ENCODE results near the gene FILIP1L. TPM values are rescaled to one million over a fixed set of nuclear protein-coding genes. Genes with fewer than 3 reads are reported as not detected.
"Not testable (repeated sequence)": the region's sequence is repeated elsewhere in the genome, so short reads cannot be mapped to it uniquely, and the experiment has no call there.

FILIP1L gene
- total and polyA plus RNA-seq, 4 experiments from 2014 or later: 0.32 TPM; not detected in 3

DNA sequence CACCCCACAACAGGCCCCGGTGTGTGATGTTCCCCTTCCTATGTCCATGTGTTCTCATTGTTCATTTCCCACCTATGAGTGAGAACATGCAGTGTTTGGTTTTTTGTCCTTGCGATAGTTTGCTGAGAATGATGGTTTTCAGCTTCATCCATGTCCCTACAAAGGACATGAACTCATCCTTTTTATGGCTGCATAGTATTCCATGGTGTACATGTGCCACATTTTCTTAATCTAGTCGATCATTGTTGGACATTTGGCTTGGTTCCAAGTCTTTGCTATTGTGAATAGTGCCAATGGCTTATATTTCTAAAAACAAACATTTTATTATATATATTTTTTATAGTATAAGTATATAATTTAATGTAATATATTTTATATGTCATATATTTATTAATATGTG lies 62.8 kb downstream of the FILIP1L start:
- H3K9me3 ChIP-seq (ENCODE audit: control insufficient read depth in 1 of 2, low read length in 2 of 2); DNase-seq; H3K9me3 Mint-ChIP-seq; H3K36me3 ChIP-seq (ENCODE audit: insufficient read depth, low read length); CTCF ChIA-PET (ENCODE audit: partially characterized antibody); H3K36me3 Mint-ChIP-seq; H3K4me1 Mint-ChIP-seq; H3K4me1 ChIP-seq (ENCODE audit: insufficient read depth, low read length); POLR2A ChIA-PET (ENCODE audit: partially characterized antibody); H3K27ac ChIP-seq (ENCODE audit: low read depth, low read length); H3K4me3 Mint-ChIP-seq; H3K27me3 ChIP-seq (ENCODE audit: insufficient read depth, low read length); H3K4me3 ChIP-seq (ENCODE audit: low read length in 2 of 2); H3K27me3 Mint-ChIP-seq; intact Hi-C loops (cut with micrococcal nuclease); H3K27ac Mint-ChIP-seq: not testable (repeated sequence)

DNA sequence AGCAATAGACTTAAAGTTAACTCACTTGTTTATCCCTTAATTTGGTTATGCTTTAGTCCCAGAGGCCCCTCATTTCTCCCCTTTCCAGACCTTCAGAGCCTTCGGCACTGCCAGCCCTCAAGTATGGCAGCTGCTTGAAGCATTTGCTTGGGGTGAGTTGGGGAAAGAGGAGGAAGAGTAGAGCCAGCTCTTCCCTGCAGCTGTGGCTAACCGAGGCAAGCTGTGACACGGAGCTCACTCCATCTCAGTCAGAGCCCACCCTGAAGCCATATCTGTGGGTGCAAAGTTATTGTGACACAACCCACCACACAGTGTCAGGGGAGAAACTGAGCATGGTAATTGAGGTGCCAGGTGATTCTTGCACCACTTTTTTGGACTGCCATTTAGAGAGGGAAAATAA lies 66.1 kb downstream of the FILIP1L start:
- H3K9me3 Mint-ChIP-seq: no peaks in the 10 kb centered on the region

DNA sequence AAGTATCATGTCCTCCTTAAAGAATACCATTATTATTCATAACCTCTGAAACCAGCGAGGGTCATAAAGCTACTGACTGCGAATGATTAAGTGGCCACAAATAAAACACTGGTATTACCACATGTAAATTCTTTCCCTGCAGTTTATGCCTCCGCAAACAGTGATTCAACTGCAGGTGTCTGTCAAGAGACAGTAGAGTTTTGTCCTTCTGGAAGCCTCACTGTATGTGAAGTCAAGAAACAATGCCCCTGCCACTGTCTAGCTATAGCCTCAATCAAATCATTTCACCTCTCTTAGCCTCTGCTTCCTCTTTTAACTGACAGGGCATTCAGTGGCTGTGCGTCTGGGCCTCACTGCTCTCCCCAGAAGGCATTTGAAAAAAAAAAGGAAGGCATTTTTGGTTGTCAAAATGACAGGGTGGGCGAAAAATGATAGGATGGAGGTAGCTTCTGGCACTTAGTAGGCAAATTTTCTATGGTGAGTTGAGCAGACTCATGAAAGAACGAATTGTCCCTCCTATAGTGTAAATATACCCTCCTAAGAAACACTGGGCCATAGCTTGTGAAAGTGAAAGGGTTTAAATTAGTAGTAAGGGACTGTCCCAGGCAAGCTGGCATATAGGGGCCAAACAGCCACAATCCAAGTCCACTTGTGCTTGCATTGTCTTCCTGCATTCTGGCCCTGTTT lies 66.7 kb downstream of the FILIP1L start:
- no peaks in the 10 kb centered on the region for H3K9me3 Mint-ChIP-seq
- Histone ChIP-seq H3K27ac (ENCODE audit: low read depth, low read length) (no peak overlapping the region), H3K4me3 (ENCODE audit: low read length in 2 of 2) (no peak overlapping the region), H3K9me3 (ENCODE audit: control insufficient read depth in 1 of 2, low read length in 2 of 2) (no peaks in the 10 kb centered on the region), H3K4me1 (ENCODE audit: insufficient read depth, low read length) (no peaks in the 10 kb centered on the region), H3K36me3 (ENCODE audit: insufficient read depth, low read length) (no peaks in the 10 kb centered on the region), H3K27me3 (ENCODE audit: insufficient read depth, low read length) (no peaks in the 10 kb centered on the region)
- H3K4me1 Mint-ChIP-seq: peaks cover 0 to 6% (median under 1%) of the 10 kb centered on the region in 4 donors
- H3K4me3 Mint-ChIP-seq: peak overlapping the region in 1 of 8 donors; percentile 16
- no peaks in the 10 kb centered on the region for H3K36me3 Mint-ChIP-seq
- intact Hi-C loops (cut with micrococcal nuclease): no loop called here
- no peaks in the 10 kb centered on the region for H3K27me3 Mint-ChIP-seq
- H3K27ac Mint-ChIP-seq: peak overlapping the region in 5 of 7 donors; percentile 5 to 57 (median 43)
- no peak for DNase-seq
- POLR2A ChIA-PET (ENCODE audit: partially characterized antibody): interaction anchor here (0.7 kb wide), 1 partner anchor 11 kb away, joined by 3 read pairs; no protein-coding TSS in a partner anchor
- CTCF ChIA-PET (ENCODE audit: partially characterized antibody): interaction anchor here (0.7 kb wide), 2 partner anchors 8 to 21 kb away, joined by 3 read pairs; no protein-coding TSS in a partner anchor

More for the DNA sequence above, 66.1 kb downstream of the FILIP1L start:
- H3K4me1 ChIP-seq (ENCODE audit: insufficient read depth, low read length): no peaks in the 10 kb centered on the region
- no peak for DNase-seq
- peaks cover 0 to 6% (median under 1%) of the 10 kb centered on the region in 4 donors for H3K4me1 Mint-ChIP-seq
- H3K4me3 ChIP-seq (ENCODE audit: low read length in 2 of 2): no peak overlapping the region
- H3K36me3 ChIP-seq (ENCODE audit: insufficient read depth, low read length): no peaks in the 10 kb centered on the region
- H3K27me3 ChIP-seq (ENCODE audit: insufficient read depth, low read length): no peaks in the 10 kb centered on the region
- H3K9me3 ChIP-seq (ENCODE audit: control insufficient read depth in 1 of 2, low read length in 2 of 2): no peaks in the 10 kb centered on the region
- H3K27ac Mint-ChIP-seq: no peak overlapping the region
- intact Hi-C loops (cut with micrococcal nuclease): no loop called here
- no peaks in the 10 kb centered on the region for H3K27me3 Mint-ChIP-seq
- H3K27ac ChIP-seq (ENCODE audit: low read depth, low read length): no peak overlapping the region
- ChIA-PET POLR2A (ENCODE audit: partially characterized antibody) (interaction anchor here (0.7 kb wide), 1 partner anchor 10 kb away, joined by 3 read pairs; no protein-coding TSS in a partner anchor), CTCF (ENCODE audit: partially characterized antibody) (interaction anchor here (0.7 kb wide), 1 partner anchor 8 kb away, joined by 3 read pairs; no protein-coding TSS in a partner anchor)
- no peak overlapping the region for H3K4me3 Mint-ChIP-seq
- H3K36me3 Mint-ChIP-seq: no peaks in the 10 kb centered on the region

DNA sequence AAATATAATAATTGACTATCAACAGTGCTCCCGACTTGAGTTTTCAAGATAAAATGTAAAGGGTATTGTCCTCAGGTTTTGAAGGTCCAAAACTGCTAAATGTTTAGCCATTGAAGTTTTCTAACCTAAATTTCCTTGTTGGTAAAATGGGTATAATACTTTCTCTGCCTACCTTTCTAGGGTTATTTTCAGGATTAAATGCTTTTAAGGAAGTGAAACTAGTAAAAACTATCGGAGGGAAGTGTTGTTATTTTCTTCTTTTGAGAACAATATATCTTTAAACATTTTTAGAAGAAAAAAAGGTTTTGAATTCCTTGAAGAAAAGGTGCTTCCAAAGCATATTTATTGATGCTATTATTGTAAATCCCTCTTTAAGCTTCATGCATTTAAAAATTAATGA lies 67.3 kb downstream of the FILIP1L start:
- ChIA-PET CTCF (ENCODE audit: partially characterized antibody) (interaction anchor here (0.7 kb wide), 1 partner anchor 21 kb away, joined by 3 read pairs; no protein-coding TSS in a partner anchor), POLR2A (ENCODE audit: partially characterized antibody) (no interaction called here)
- no peak for DNase-seq
- intact Hi-C loops (cut with micrococcal nuclease): no loop called here
- H3K27ac Mint-ChIP-seq: peak overlapping the region in 1 of 7 donors; percentile 32
- no peaks in the 10 kb centered on the region for H3K27me3 Mint-ChIP-seq
- H3K27ac ChIP-seq (ENCODE audit: low read depth, low read length): no peak overlapping the region
- no peaks in the 10 kb centered on the region for H3K27me3 ChIP-seq (ENCODE audit: insufficient read depth, low read length)
- no peaks in the 10 kb centered on the region for H3K4me1 ChIP-seq (ENCODE audit: insufficient read depth, low read length)
- no peaks in the 10 kb centered on the region for H3K36me3 Mint-ChIP-seq
- H3K36me3 ChIP-seq (ENCODE audit: insufficient read depth, low read length): no peaks in the 10 kb centered on the region
- no peaks in the 10 kb centered on the region for H3K9me3 ChIP-seq (ENCODE audit: control insufficient read depth in 1 of 2, low read length in 2 of 2)
- H3K4me3 ChIP-seq (ENCODE audit: low read length in 2 of 2): no peak overlapping the region
- no peak overlapping the region for H3K4me3 Mint-ChIP-seq
- peaks cover 0 to 6% (median under 1%) of the 10 kb centered on the region in 4 donors for H3K4me1 Mint-ChIP-seq
- no peaks in the 10 kb centered on the region for H3K9me3 Mint-ChIP-seq

DNA sequence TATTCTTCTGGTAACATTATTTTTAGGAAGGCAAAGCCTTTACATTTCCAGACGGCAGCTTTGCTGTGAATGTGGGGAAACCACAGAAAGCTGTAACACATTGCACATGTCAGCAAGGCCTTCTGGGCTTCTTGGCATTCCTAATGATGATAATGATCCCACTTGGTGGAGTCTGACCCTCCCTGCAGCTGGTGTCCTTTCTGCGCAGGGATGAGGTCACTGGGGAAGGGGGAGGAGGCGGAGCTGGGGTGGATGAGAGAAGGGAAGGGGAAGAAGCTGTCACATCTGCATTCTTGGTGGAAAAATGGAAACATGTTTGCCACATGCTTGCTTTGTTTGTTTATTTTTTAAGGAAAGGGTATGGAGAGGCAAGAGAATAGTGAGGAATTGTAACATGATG lies 68.6 kb downstream of the FILIP1L start:
- Mint-ChIP-seq H3K4me3 (no peak overlapping the region), H3K9me3 (no peaks in the 10 kb centered on the region), H3K36me3 (no peaks in the 10 kb centered on the region), H3K27ac (no peak overlapping the region), H3K4me1 (peaks cover 0 to 6% (median under 1%) of the 10 kb centered on the region in 4 donors), H3K27me3 (no peaks in the 10 kb centered on the region)
- Histone ChIP-seq H3K27me3 (ENCODE audit: insufficient read depth, low read length) (no peaks in the 10 kb centered on the region), H3K4me3 (ENCODE audit: low read length in 2 of 2) (no peak overlapping the region), H3K4me1 (ENCODE audit: insufficient read depth, low read length) (no peaks in the 10 kb centered on the region), H3K27ac (ENCODE audit: low read depth, low read length) (no peak overlapping the region), H3K36me3 (ENCODE audit: insufficient read depth, low read length) (no peaks in the 10 kb centered on the region), H3K9me3 (ENCODE audit: control insufficient read depth in 1 of 2, low read length in 2 of 2) (no peaks in the 10 kb centered on the region)
- DNase-seq: no peak
- CTCF ChIA-PET (ENCODE audit: partially characterized antibody): interaction anchor here (0.6 to 1.1 kb wide), 2 partner anchors 16 kb away, joined by 3 read pairs; no protein-coding TSS in a partner anchor
- POLR2A ChIA-PET (ENCODE audit: partially characterized antibody): no interaction called here
- intact Hi-C loops (cut with micrococcal nuclease): no loop called here

DNA sequence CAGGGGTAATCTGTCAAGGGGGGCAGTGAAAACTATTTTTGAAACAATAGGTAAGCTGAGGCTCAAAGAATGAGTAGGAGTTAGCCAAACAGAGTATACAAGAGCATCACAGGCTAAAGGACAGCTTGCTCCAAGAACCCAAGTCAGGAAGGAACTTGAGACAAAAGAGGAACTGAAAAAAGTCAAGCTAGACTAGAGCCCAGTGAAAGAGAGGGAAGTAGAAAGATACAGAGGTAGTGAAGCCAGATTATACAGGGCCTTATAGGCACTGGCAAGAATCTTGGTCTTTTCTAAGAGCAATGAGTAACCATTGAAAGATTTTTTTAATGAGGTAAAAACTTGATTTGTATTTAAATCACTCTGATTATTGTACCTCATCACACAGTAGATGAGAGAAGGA lies 69.9 kb downstream of the FILIP1L start:
- H3K36me3 ChIP-seq (ENCODE audit: insufficient read depth, low read length): no peaks in the 10 kb centered on the region
- CTCF ChIA-PET (ENCODE audit: partially characterized antibody): interaction anchor here (2.0 kb wide), 1 partner anchor 15 kb away, joined by 4 read pairs; no protein-coding TSS in a partner anchor
- no peaks in the 10 kb centered on the region for H3K9me3 Mint-ChIP-seq
- H3K4me3 Mint-ChIP-seq: no peak overlapping the region
- no peaks in the 10 kb centered on the region for H3K27me3 ChIP-seq (ENCODE audit: insufficient read depth, low read length)
- peaks cover 0 to 6% (median under 1%) of the 10 kb centered on the region in 4 donors for H3K4me1 Mint-ChIP-seq
- no peak overlapping the region for H3K4me3 ChIP-seq (ENCODE audit: low read length in 2 of 2)
- H3K27ac ChIP-seq (ENCODE audit: low read depth, low read length): no peak overlapping the region
- no peaks in the 10 kb centered on the region for H3K4me1 ChIP-seq (ENCODE audit: insufficient read depth, low read length)
- no peaks in the 10 kb centered on the region for H3K36me3 Mint-ChIP-seq
- H3K9me3 ChIP-seq (ENCODE audit: control insufficient read depth in 1 of 2, low read length in 2 of 2): no peaks in the 10 kb centered on the region
- H3K27me3 Mint-ChIP-seq: no peaks in the 10 kb centered on the region
- no peak overlapping the region for H3K27ac Mint-ChIP-seq
- POLR2A ChIA-PET (ENCODE audit: partially characterized antibody): no interaction called here
- intact Hi-C loops (cut with micrococcal nuclease): no loop called here
- no peak for DNase-seq

DNA sequence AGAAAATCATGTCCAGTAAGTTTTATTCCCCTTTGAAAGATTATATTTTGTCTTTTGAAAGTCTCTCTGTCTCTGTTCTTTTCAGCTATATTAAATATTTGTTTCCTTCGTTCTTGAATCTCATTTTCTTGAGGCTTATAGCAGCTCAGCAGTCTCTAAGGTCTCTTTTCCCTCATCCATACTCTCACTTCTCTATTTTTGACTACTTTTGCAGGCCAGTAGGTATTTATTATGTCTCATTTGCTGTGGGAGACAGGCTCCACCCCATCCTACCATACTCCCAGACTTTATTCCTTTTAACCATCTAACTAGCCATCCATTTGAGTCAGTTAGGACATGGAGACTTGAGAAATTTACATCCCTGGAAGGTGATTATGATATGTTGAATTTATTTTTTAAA lies 71.0 kb downstream of the FILIP1L start:
- Histone ChIP-seq H3K36me3 (ENCODE audit: insufficient read depth, low read length) (no peaks in the 10 kb centered on the region), H3K4me3 (ENCODE audit: low read length in 2 of 2) (no peak overlapping the region), H3K27ac (ENCODE audit: low read depth, low read length) (no peak overlapping the region), H3K9me3 (ENCODE audit: control insufficient read depth in 1 of 2, low read length in 2 of 2) (no peaks in the 10 kb centered on the region), H3K27me3 (ENCODE audit: insufficient read depth, low read length) (no peaks in the 10 kb centered on the region), H3K4me1 (ENCODE audit: insufficient read depth, low read length) (no peaks in the 10 kb centered on the region)
- ChIA-PET POLR2A (ENCODE audit: partially characterized antibody) (no interaction called here), CTCF (ENCODE audit: partially characterized antibody) (interaction anchor here (2.0 kb wide), 1 partner anchor 14 kb away, joined by 4 read pairs; no protein-coding TSS in a partner anchor)
- H3K4me1 Mint-ChIP-seq: peaks cover 0 to 6% (median under 1%) of the 10 kb centered on the region in 4 donors
- no peaks in the 10 kb centered on the region for H3K36me3 Mint-ChIP-seq
- no peak for DNase-seq
- intact Hi-C loops (cut with micrococcal nuclease): no loop called here
- H3K27me3 Mint-ChIP-seq: no peaks in the 10 kb centered on the region
- no peak overlapping the region for H3K4me3 Mint-ChIP-seq
- peak overlapping the region in 1 of 7 donors; percentile 0 for H3K27ac Mint-ChIP-seq
- no peaks in the 10 kb centered on the region for H3K9me3 Mint-ChIP-seq
